ENCODE measurements around the gene AUTS2.
"Not testable (repeated sequence)": the region's sequence is repeated elsewhere in the genome, so short reads cannot be mapped to it uniquely, and the experiment has no call there.

AUTS2 gene

DNA sequence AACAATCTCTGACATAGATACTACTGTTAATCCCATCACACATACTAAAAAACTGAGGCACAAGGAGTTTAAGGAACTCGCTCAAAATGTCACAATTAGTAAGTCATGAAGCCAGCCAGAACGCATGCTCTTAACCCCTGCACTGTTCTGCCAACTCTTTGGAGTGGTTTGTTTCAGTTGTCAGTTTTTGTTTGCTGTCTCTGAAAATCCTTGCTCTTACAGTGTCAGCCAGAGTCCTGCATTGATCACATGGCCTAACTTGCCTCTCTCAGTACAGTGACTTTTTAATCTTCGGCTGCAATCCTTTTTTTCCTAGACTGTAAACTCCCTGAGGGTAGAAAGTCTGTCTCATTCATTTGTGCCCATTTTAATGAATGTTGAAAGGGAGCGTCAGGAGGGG lies 753.8 kb downstream of the AUTS2 start:
- no peak for DNase-seq (ENCODE audit: low spot score)

DNA sequence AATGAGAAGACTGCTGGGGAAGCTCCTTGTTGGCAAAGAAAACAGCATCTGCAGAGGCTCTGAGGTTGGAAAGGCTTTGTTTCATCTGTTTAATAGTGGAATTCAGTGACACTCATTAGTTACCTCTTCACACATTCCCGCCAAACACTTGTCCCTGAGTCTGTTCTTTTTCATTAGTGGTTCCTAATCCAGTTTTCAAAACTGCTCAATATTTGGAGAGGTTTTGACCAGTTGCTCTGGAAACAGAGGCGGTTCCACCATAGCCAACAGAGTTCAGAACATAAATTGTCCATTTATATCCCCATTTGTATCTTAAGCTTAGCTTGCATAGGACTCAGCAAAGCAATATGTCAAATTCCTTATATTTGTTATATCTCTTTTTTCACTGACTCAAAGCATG lies 754.6 kb downstream of the AUTS2 start:
- DNase-seq (ENCODE audit: low spot score): no peak

DNA sequence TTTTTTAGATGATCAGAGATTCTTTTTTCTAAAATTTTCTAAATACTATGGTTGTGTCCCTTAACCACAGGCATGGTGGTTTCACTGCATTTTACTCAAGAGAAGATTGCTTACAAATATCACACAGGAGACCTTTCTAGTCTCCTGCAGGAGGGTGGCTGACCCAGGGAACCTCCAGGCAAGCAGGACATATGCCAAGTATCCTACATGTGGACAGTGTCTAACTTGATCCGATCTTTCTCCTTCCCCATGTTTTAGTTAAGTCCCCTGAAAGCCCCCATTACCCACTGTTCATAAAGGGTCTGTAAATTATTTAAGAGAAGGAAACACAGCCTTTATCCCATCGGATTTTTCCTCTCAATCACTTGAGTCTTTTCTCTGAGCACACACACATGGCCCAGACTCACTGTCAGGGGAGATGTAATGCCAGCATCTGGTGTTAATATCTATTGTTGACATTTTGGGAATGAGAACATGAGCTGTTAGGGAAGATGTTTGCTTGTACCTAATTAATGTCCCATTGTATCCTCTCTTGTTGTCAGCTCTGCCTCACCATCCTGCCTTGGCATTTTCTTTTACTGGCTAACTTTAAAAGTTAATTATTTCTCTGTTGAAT lies 755.2 kb downstream of the AUTS2 start:
- no peak for DNase-seq (ENCODE audit: low spot score)

DNA sequence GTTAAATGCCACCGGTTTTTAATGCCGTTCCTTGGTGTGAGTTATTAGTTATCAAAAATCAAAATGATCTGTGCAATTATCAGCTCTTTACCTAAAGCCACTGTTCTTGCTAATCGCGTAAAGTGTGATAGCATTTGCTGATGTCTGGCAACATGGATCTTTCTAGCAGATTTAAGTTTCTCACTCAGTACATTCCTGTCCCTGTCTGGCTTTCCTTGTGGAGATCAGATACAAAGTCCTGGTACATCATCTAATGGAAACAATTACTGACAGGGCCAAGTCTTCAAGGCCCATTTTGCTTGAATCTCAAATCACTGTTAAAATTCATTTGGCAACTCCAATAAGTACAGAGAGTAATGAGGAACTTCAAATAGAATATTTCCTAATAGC lies 755.7 kb downstream of the AUTS2 start:
- DNase-seq (ENCODE audit: low spot score): no peak

DNA sequence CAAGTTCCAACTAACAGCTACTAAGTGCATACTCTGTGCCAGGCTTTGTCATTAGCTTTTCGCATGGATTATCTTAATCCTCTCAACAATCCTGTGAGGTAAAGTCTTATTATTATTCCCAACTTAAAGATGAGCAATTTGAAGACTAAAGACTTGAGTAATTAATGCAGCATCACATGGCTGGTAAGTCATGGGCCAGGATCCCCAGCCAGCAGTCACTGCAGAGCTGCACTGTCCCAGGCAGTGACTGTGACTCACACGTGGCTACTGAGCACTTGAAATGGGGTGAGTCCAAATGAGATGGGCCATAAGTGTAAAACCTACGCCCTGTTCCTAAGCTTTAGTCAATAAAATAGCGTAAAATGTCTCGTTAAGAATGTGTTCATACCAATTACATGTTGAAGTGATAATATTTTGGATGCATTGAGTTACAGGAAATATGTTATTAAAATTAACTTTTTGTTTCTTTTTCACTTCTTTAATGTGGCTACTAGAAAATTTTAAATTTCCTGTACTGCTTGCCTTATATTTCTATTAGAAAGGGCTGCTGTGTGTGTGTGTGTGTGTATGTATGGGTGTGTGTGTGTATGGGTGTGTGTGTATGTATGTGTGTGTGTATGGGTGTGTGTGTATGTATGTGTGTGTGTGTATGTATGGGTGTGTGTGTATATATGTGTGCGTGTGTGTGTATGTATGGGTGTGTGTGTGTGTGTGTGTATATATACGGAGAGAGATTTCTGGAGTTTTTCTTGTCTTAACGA lies 756.3 kb downstream of the AUTS2 start:
- DNase-seq (ENCODE audit: low spot score): no peak

DNA sequence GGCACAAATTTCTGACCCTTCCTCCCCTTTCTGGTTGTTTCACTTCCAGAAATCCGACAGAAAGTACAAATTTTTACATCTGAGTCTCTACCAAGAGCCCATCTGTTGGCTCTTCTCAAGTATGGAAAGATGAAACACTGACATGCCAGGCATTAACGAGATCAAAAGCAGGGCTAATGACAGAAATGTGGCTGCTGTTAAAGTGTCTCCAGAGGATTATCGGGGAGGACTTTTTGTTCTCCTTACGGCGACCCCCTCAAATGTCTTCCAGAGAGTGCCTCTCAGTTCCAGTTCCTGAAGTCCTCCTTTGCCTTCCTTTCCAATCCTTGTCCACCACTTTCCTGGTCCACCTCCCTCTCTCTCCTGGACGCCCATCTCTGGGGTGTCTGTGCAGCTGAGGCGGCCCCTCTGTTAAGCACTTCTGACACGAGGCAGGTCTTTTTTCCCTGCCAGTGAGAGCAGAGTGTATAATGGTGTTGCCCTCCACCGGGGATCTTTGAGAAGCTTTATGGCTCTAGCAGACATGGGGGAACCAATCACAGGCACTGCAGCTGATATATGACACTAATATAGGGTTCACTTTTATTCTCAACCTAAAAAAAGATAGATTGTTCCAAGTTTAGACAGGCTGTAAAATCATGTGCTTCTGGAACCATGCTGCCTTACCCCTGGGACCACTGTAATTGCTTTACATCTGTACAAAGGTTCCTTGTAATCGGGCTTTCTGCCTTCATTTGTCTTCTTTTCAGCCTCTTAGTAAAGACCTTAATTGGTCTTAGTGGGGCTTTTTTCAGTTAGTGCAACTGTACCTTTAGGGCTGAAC lies 757.1 kb downstream of the AUTS2 start:
- DNase-seq (ENCODE audit: low spot score): no peak

DNA sequence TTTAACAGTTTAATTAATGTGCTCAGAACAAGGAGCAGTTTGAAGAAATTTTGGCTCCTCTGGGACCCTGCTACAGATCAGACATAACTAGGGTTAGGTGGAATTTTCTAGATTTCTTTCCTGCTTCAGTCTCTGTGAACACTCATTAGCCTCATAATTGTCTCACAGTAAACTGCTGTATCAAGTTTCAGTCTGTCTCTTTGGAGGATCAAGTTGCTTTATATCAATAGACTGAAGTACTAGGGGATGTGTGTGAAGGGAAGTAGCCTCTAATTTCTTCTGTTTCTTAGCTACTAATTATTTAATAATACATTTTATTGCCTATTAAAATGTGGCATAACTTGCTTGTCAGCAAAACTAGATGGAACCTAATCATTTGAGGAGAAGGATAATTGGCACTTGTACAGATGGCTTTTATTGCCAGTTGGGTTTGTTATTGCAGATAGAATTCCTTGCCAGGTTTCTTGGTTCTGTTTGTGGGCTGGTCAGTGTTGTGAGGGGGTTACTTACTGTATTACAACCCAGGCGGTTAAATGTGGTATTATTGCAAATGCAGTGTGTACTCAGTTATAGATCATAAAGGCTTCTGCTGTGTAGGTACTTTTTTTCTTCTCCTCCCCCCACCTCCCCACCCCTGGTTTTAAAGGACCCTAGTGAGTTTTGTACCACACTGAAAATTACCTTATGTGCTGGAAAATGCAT lies 758.0 kb downstream of the AUTS2 start:
- no peak for DNase-seq (ENCODE audit: low spot score)

DNA sequence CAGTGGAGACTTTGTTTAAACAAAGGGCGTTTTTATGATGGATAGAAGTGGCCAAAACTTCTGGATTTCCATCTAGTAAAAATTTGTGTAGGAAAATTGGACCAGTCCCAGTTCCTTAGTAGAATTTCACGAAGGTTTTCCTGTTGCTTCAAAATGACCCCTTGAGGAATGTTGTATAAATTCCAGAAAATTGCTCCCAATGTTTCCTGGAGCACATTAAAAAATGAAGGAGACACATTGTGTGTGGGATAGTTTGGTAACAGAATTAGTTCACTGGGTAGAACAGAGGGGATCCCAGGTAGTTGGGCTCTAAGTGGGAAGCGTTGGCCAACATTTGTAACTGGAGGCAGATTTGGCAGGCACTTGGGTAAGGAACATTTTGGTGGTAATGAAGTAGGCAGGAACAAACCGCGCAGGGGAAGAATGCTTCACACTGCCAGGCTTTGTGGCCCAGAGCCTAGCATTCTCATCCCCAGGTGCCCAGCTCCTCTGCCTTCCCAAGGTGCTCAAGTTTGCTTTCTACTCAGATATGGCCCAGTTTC lies 758.6 kb downstream of the AUTS2 start:
- DNase-seq (ENCODE audit: low spot score): no peak

DNA sequence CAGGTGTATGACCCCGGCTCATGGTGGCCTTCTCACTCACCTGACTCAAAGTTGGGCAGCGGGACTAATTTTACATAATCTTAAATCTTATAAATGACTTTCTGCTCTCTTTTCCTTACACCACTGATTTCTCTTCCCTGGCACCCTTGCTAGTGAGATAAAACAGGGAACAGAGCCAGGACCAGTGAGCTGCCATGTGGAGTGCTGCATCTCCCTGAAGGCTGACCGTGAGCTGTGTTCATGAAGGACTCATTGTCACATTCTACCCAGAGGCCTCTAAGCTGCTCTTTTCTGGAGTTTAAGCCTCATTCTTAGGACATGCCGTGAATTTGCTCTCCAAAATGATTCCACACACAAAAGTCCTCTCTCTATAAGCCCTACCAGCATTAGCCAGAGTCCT lies 762.3 kb downstream of the AUTS2 start:
- no peak for DNase-seq (ENCODE audit: low spot score)

DNA sequence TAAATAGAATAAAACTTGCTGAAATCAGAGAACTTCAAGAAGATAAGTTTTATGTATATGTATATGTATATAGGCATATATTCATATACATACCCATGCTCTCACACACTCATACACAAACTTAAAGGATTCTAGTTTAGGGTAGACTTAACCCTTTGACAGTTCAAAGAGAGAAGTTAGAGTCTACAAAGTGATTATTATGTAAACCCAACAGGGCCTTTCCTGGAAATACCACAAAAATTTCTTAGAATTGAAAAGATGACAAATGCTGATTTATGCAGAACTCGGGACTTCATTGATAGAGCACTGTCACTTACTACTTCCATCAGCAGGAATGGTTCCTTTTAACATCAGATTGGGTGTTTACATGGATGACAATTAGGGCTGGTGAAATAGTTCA lies 763.5 kb downstream of the AUTS2 start:
- DNase-seq (ENCODE audit: low spot score): no peak

DNA sequence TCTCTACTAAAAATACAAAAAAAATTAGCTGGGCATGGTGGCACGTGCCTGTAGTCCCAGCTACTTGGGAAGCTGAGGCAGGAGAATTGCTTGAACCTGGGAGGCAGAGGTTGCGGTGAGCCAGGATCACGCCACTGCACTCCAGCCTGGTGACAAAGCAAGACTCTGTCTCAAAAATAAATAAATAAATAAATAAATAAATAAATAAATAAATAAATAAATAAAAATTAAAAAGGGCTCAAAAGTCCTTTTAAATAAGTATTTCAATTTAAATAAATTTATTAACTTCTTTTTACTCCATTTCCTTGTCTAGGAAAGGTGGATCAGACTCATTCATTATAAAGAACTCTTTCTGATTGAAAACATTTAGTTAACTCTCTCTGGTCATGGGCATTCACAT lies 766.1 kb downstream of the AUTS2 start:
- DNase-seq (ENCODE audit: low spot score): not testable (repeated sequence)

DNA sequence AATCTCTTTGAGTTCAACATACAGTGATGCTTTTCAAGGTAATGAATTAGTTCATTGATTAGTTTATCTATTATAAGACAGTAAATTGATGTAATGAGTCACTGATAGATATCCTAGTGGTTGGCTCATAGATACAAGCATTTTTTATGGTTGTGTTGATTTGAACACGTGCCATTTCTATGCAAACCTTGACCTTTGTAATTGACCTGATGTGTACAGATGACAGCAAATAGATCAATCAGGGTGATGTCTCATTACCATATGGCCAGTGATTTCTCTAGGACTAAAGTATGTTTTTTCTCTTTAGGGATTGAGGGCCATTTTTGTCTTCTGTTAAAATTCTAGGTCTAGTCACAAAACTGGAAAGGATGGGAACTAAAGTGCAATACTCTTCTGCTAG lies 773.4 kb downstream of the AUTS2 start:
- no peak for DNase-seq (ENCODE audit: low spot score)

DNA sequence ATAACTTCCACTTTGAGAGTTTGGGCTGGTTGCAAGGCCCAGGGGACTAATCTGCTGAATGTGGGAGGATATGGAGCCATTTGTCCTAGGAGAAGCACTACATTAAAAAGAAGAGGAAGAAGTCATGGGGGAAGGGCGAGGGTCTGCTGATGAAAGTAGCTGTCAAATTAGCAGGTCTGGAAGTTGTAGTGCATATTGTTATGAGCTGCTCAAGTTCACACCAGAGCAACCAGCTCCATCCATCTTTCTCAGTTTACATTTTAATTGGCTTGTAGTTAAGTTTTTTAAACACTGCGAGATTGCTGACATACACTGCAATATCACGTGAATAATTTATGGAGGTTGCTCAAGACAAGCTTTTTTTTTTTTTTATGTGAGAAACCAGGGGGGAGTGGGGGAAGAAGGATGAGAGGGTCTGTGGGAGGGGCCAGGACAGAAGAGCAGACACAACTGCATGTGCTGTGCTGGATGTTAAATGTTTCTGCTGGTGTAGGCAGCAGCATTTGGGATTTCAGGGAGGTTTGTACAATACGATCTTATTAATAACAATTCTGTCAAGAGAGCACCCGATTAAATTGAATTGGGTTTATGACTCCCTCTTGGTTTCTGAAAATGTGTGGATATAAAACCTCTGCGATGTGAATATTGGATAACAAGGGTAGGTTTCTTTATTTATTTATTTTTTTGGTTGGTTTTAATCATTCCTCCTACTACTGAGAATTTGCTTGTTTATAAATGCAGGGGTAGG lies 774.7 kb downstream of the AUTS2 start:
- no peak for DNase-seq (ENCODE audit: low spot score)

DNA sequence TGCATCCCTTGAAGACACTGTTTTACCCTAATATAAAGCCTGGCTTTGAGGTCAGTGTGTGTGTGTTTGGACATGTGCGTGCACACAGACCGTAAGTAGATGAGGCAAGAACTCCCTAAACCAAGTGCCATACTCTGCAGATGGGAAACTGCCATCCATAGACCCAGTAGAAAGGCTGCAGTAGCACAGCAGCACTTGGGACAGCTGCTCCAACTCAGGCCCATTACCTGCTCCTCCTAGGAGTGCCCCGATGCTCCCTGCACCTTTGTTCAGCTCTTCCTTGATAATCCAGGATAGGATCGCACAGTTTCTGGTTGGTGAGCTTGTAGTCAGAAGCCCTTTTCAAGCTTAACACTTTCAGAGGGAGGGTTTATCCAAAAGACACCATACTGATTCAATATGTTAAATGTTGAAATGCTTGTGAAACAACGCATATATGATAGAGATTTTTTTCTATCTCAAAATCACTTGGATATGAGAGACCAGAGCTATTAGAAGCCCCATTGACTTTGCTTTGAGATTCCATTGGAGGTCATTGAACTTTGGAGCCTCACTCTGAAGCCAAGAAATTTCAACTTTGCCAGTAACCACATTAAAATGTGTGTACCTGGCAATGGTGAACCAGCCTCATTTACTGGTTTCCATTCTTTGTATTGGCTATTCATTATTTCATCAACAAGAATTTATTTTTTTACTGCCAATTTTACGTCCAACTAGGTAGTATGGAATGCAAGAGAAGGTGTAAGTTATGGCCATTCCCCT lies 776.7 kb downstream of the AUTS2 start:
- no peak for DNase-seq (ENCODE audit: low spot score)

DNA sequence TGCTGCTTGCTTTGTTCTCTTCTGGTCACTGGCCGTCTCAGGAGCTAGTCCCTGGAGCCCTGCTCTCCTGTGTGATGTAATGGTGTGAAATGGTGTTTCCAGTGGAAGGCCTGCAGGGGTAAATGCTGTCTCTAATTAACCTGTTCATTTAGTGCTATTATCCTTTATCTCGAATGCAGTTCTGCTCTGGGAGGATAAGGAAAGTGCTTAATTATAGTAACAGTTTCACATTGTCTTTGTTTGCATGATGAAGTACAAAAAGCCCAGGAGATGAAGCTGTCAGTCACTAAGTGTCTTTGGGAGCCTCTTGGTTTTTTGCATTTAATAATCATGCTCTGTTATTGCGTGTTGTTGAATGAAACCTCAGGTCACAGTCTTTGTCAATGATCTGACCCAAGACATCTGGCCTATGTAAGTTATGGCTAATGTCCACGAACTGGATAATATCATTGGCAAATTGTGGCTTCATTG lies 778.3 kb downstream of the AUTS2 start:
- no peak for DNase-seq (ENCODE audit: low spot score)

DNA sequence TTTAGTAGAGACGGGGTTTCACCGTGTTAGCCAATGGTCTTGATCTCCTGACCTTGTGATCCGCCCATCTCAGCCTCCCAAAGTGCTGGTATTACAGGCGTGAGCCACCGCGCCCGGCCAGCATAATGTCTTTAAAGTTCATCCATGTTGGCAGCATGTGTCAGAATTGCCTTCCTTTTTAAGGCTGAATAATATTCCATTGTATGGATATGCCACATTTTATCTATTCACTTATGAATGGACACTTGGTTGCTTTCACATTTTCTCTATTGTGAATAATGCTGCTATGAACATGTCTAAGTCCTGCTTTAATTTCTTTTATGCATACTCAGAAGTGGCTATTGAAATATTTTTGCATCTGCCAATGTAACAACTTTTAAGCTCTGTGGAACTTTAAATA lies 779.7 kb downstream of the AUTS2 start:
- no peak for DNase-seq (ENCODE audit: low spot score)

DNA sequence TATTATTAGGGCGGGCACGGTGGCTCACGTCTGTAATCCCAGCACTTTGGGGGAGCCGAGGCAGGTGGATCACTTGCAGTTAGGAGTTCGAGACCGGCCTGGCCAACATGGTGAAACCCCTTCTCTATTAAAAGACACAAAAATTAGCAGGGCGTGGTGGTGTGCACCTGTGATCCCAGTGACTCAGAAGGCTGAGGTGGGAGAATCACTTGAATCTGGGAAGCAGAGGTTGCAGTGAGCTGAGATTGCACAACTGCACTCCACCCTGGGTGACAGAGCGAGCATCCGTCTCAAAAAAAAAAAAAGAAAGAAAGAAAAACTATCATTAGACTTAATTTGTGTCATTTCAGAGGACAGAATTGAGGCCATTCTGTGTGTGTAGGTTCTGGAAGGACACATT lies 780.9 kb downstream of the AUTS2 start:
- no peak for DNase-seq (ENCODE audit: low spot score)

DNA sequence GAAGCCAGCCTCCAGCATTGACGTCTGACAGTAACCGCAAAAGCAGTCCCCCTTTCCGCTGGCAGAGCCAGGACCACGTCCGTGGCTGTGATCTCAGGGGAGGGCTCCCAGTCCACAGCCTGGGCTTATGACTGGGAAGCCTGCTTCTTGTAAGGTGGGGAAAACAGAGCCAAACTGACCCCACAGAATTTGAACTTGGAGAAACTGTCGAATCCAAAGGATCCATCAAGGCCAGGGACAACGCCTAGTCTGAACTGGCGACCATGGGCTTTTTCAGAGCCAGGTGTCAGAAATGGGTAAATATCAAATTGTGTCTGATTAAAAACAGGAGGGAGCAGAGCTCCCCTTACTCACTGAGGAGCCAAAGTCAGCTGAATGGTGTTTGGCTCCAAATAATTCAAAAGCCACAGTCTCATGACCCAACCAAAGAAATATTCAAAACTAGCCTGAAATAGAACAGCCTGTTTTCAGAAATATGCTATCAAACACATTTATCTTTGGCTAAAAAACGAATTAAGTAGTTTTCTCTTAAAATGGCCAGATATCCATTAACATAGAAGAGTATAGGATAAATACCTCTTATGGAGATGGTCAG lies 782.2 kb downstream of the AUTS2 start:
- DNase-seq (ENCODE audit: low spot score): no peak

DNA sequence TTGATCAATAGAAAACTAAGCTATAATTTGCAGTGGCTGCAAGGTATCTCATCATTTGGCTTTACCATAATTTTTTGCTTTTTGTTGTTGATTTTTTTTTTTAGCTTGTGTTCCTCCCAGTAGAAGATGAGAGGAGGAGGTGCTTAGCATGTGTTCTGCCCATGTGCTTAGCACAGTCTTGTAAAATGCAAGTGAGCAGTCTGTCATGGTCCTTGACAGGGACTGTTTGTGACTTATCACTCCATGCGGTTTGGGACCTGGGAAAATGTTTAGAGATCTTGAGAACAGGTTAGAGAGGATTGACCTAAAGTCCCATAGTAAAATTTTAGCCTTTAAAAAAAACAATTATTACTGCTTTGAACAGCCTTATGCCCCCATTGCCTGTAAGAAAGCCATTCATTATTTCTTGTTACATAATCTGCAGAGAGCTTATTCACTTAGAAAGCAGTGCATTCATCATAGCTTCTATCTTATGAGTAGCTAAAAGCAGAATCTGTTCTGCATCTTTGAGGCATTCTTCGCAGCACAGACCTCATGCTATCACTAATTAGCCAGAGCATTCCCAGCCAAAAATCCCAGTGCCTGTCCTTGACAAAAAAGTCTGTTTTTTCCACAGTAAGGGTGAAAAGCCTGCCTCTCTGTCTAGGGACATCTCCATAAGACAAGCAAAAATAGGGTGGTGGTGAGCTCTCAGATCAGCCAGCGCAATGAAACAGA lies 784.9 kb downstream of the AUTS2 start:
- no peak for DNase-seq (ENCODE audit: low spot score)

DNA sequence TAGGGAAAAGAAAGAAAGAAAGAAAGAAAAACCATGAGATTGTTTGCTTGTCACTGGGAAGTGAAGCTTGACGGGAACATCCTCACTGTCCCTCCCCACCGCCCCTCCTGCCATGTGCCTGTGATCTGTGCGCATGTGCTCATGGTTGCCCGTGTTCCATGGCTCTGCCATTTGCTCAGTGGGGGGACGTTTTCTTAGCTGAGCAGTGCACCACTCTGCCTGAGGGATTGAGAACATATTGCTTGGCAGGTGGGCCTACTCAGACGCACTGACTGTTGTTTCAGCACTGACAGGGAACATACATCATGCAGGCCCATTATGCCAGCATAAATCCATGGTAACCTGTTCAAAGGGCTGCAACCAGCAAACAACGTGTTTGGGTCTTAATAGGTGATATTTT lies 785.7 kb downstream of the AUTS2 start:
- DNase-seq (ENCODE audit: low spot score): no peak

Data from COLO829 (cell line).